Adrenal gland (tissue), 12 donors: ENCODE measurements around the gene CST4. TPM values are rescaled to one million over a fixed set of nuclear protein-coding genes. Genes with fewer than 3 reads are reported as not detected.
"Not testable (repeated sequence)": the region's sequence is repeated elsewhere in the genome, so short reads cannot be mapped to it uniquely, and the experiment has no call there.

Source experiments
- DNase-seq, 7 donors: peaks; one replicate each; pipeline ENCODE4 v3.0.0-alpha.2; 2019 to 2020
- H3K27ac ChIP-seq, 5 donors: fragments of 200-600 bp; sonication (generic) in 4 of 5; 1 replicate in 3 of 5; 2 replicates in 2 of 5; pipeline versions ENCODE4 v1.5.1 to v1.8.0; 2016 to 2020; ENCODE audit warnings: mild to moderate bottlenecking in 1 of 5
- H3K27me3 ChIP-seq: fragments of 200-600 bp; 2 replicates; pipeline ENCODE4 v1.8.0; 2021
- H3K36me3 ChIP-seq, 2 donors: fragments of 200-600 bp; replicated peaks in 1 of 2; 1 replicate in 1 of 2; 2 replicates in 1 of 2; pipeline versions ENCODE4 v1.5.1 to v1.8.0; 2018 to 2022
- H3K4me1 ChIP-seq, 2 donors: fragments of 200-600 bp; replicated peaks in 1 of 2; 1 replicate in 1 of 2; 2 replicates in 1 of 2; pipeline versions ENCODE4 v1.5.1 to v1.8.0; 2018 to 2021
- H3K4me3 ChIP-seq, 4 donors: fragments of 200-600 bp; sonication (generic) in 3 of 4; one replicate each; pipeline ENCODE4 v1.5.1; 2016 to 2018
- H3K9me3 ChIP-seq, 3 donors: fragments of 200-600 bp; sonication (generic) in 1 of 3; replicated peaks in 1 of 3; 1 replicate in 2 of 3; 2 replicates in 1 of 3; pipeline versions ENCODE4 v1.5.1 to v1.8.0; 2016 to 2021
- POLR2A ChIP-seq, 2 donors: fragments of 450-650 bp; IDR thresholded peaks; one replicate each; pipeline ENCODE4 v1.6.1; 2017; ENCODE audit warnings: antibody characterized with exemption in 2 of 2, mild to moderate bottlenecking in 2 of 2, moderate library complexity in 1 of 2
- WGBS, 4 donors: extraction: QIAGEN DNeasy Blood & Tissue Kit in 2 of 4; methylation state at CpG; one replicate each; pipeline versions ENCODE4 v1.1.5 to v1.1.7; 2013 to 2017; 5-methylcytosine and 5-hydroxymethylcytosine counted together
- intact Hi-C, 2 donors: fragments of 100-400 bp; cut with DNase I; formaldehyde crosslinking; loops; one replicate each; pipeline versions ENCODE4 v1.14.1 to v1.15.0; 2022 to 2023
- polyA plus RNA-seq, 3 donors: library from polyadenylated mRNA; stranded (reverse); fragments of 200-250 nt in 2 of 3; fragments of 350-450 nt in 1 of 3; fragmentation: Illumina TruSeq in 1 of 3; extraction: RNeasy Lipid Tissue Mini Kit (QIAGEN cat#74804) in 1 of 3; gene quantifications; one replicate each; pipeline ENCODE4 v1.2.3, GENCODE V29; 2013 to 2014
- total RNA-seq, 9 donors: library from RNA; depleted of rRNA in 4 of 9; stranded (reverse); fragments of >200 nt in 4 of 9; fragments of 120-200 nt in 1 of 9; fragmentation: NEBNext Ultra II Directional in 1 of 9; extraction: Animal tissue kit (Norgen Biotek cat#: 25700) in 1 of 9; gene quantifications; one replicate each; pipeline versions ENCODE4 v1.1.0 to v1.2.4, GENCODE V29; 2013 to 2023
- TF ChIP-seq, protein P1 (sequence below), 6 experiments: fragments of 450-650 bp in 4 of 6; fragments of 200-600 bp in 2 of 6; sonication (generic) in 1 of 6; IDR thresholded peaks; 1 replicate in 5 of 6; 2 replicates in 1 of 6; pipeline versions ENCODE4 v1.5.1 to v1.8.0; 2016 to 2021; ENCODE audit warnings: antibody characterized with exemption in 6 of 6, mild to moderate bottlenecking in 2 of 6, moderate library complexity in 1 of 6
- donor health status: healthy with polysubstance abuse.
- donor health status: Bipolar disorder and iron deficiency.
- donor health status: DM: yes; HTN: yes; CAD: no.
- donor health status: DM: no; HTN: no; CAD: no.
- donor health status: DM: no; HTN: no; CAD: no.
- donor health status: DM: yes; HTN: yes; CAD: no.

Gene CST4
- total and polyA plus RNA-seq, 12 donors = not detected

GRCh38 chr20:23664954-23665353, 23.9 kb downstream of the CST4 start:
- Histone ChIP-seq H3K36me3 (no peaks in the 10 kb centered on the region), H3K27ac (no peak overlapping the region), H3K9me3 (no peaks in the 10 kb centered on the region), H3K27me3 (no peaks in the 10 kb centered on the region), H3K4me3 (no peak overlapping the region), H3K4me1 (no peaks in the 10 kb centered on the region)
- no peak for DNase-seq
- intact Hi-C loops = loop anchor here in 1 of 2 donors (5.0 kb wide), 1 partner anchor 332 kb away; no protein-coding TSS in a partner anchor
- TF ChIP-seq POLR2A (IDR thresholded peaks at IDR 0.05) = no peak
- TF ChIP-seq, protein P1, sequence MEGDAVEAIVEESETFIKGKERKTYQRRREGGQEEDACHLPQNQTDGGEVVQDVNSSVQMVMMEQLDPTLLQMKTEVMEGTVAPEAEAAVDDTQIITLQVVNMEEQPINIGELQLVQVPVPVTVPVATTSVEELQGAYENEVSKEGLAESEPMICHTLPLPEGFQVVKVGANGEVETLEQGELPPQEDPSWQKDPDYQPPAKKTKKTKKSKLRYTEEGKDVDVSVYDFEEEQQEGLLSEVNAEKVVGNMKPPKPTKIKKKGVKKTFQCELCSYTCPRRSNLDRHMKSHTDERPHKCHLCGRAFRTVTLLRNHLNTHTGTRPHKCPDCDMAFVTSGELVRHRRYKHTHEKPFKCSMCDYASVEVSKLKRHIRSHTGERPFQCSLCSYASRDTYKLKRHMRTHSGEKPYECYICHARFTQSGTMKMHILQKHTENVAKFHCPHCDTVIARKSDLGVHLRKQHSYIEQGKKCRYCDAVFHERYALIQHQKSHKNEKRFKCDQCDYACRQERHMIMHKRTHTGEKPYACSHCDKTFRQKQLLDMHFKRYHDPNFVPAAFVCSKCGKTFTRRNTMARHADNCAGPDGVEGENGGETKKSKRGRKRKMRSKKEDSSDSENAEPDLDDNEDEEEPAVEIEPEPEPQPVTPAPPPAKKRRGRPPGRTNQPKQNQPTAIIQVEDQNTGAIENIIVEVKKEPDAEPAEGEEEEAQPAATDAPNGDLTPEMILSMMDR (IDR thresholded peaks at IDR 0.05) = no peak
- WGBS, 4 donors = 94 to 97% (median 96%) methylated on average over 3 of the region's 3 CpGs

- H3K27me3 ChIP-seq, H3K9me3 ChIP-seq, H3K4me1 ChIP-seq, DNase-seq, H3K4me3 ChIP-seq, intact Hi-C loops, H3K27ac ChIP-seq, H3K36me3 ChIP-seq: not testable (repeated sequence)
- WGBS, 4 donors = 32 to 54% (median 45%) methylated on average over 4 of the region's 4 CpGs
Measured at GRCh38 chr20:23664046-23664445, 24.8 kb downstream of the CST4 start.

DNA sequence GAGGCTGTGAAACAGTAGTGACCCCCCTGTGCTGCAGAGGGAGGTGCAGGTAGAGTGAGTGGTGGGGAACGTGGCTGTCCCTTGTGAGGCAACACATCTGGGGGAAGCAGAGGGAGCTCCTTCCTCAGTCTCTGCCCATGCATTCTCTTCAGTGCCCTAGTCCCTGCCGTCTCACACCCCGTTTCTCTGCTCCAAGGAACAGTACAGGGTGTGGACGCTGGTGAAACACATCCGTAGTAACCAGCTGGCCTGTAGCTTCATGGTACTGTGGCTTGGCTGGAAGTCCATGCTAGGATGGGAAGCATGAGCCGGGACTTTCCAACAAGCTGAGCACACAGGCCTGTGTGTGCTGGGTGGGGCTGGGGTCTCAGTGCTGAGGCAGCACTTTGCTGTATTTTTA, 25.7 kb downstream of the CST4 start:
- DNase-seq = no peak
- TF ChIP-seq, protein P1 (IDR thresholded peaks at IDR 0.05) = no peak
- TF ChIP-seq POLR2A (IDR thresholded peaks at IDR 0.05) = no peak
- intact Hi-C loops = no loop called here

DNA sequence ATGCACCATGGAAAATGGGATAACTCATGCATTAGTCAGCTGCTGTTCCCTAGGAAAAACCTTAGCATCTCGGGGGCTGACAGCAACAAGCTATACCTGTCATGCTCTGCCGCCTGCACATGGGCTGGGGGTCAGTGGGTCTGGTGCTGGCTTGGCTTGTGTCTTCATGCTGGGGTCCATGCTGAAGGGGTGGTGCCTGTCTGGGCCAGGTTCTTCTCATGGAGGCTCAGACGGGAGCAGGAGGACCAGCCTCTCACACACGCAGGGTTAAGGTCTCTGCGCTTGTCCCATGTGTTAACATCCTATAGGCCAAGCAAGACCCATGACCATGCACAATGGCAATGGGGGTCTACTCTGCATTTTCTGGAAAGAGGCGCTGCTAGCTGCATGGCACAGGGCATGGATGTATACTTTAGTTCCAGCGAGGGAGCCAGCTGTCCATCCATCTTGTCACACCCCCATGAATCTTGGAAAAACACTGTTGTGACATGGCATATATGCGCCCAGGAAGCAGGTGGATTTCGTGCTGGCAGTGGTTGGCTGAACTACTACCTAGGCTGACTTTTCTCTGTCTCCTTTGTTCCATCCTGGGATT, 26.5 kb downstream of the CST4 start:
- DNase-seq = no peak
- intact Hi-C loops = no loop called here

More for the DNA sequence above, 25.7 kb downstream of the CST4 start:
- no peaks in the 10 kb centered on the region for H3K4me1 ChIP-seq
- no peaks in the 10 kb centered on the region for H3K27me3 ChIP-seq
- WGBS, 4 donors = 83 to 86% (median 85%) methylated on average over 6 of the region's 6 CpGs
- no peaks in the 10 kb centered on the region for H3K9me3 ChIP-seq
- no peak overlapping the region for H3K27ac ChIP-seq
- H3K36me3 ChIP-seq = no peaks in the 10 kb centered on the region
- no peak overlapping the region for H3K4me3 ChIP-seq

More for the DNA sequence above, 26.5 kb downstream of the CST4 start:
- Histone ChIP-seq H3K27ac (no peak overlapping the region), H3K27me3 (no peaks in the 10 kb centered on the region), H3K4me1 (no peaks in the 10 kb centered on the region), H3K36me3 (no peaks in the 10 kb centered on the region), H3K4me3 (no peak overlapping the region), H3K9me3 (no peaks in the 10 kb centered on the region)
- no peak for TF ChIP-seq POLR2A (IDR thresholded peaks at IDR 0.05)
- TF ChIP-seq, protein P1 (IDR thresholded peaks at IDR 0.05) = no peak
- WGBS, 4 donors = 77 to 92% (median 90%) methylated on average over 3 to 9 of the region's 9 CpGs
